HFF-Myc (cell line): ENCODE measurements around the gene GABARAPL1.

Experiments
- DNase-seq: peaks from one replicate; pipeline ENCODE4 v3.0.0-alpha.2; 2011; ENCODE audit warnings: low read depth; ENCODE audit errors: extremely low read depth
- H3K4me3 ChIP-seq: replicated peaks from 2 replicates; pipeline ENCODE4 v1.5.1; 2011; ENCODE audit warnings: low read depth, mild to moderate bottlenecking, control low read depth, low read length
- TF ChIP-seq, protein P1 (sequence below): IDR thresholded peaks from 2 replicates; pipeline ENCODE4 v1.5.1; 2012; ENCODE audit warnings: mild to moderate bottlenecking, low read depth, low read length, control low read depth; ENCODE audit errors: missing control alignments

GABARAPL1 gene

DNA sequence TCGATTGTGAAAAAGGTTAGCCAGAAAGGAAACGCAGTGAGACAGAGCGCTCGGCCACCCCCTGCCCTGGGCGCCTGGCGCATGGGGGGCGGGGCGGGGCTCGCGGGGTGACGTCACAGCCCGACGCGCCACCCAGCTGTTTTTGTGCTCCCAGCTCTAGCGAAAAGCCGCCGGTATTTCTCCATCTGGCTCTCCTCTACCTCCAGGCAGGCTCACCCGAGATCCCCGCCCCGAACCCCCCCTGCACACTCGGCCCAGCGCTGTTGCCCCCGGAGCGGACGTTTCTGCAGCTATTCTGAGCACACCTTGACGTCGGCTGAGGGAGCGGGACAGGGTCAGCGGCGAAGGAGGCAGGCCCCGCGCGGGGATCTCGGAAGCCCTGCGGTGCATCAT is at the start of gene GABARAPL1:
Gene GABARAPL1, plus strand, starts transcription at position 139 of the 393 bp plus-strand sequence. Its CDS starts 253 bp downstream, at position 392.
- TF ChIP-seq, protein P1, sequence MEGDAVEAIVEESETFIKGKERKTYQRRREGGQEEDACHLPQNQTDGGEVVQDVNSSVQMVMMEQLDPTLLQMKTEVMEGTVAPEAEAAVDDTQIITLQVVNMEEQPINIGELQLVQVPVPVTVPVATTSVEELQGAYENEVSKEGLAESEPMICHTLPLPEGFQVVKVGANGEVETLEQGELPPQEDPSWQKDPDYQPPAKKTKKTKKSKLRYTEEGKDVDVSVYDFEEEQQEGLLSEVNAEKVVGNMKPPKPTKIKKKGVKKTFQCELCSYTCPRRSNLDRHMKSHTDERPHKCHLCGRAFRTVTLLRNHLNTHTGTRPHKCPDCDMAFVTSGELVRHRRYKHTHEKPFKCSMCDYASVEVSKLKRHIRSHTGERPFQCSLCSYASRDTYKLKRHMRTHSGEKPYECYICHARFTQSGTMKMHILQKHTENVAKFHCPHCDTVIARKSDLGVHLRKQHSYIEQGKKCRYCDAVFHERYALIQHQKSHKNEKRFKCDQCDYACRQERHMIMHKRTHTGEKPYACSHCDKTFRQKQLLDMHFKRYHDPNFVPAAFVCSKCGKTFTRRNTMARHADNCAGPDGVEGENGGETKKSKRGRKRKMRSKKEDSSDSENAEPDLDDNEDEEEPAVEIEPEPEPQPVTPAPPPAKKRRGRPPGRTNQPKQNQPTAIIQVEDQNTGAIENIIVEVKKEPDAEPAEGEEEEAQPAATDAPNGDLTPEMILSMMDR: no peak
- DNase-seq: no peak
- H3K4me3 ChIP-seq: peak within 1 kb of the TSS; percentile 74

DNA sequence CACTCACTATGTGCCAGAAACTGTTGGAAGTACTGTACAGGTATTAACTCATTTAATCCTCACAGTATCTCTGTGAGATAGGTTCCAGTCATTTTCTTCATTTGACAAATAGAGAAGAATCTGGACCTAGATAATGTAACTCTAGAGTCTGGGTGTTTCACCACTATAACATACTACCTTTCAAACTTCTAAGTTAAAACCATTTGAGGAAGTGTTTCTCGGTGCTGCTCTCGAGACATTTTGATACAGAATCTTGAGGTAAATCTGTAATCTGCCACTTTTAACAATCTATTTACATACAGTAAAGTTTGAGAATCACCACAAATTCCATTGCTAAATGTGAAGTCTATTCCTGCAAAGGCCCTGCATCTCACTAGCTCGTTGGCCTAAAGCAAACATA is 49.6 kb upstream of the GABARAPL1 start:
- no peak overlapping the region for H3K4me3 ChIP-seq
- TF ChIP-seq, protein P1: no peak
- DNase-seq: no peak

DNA sequence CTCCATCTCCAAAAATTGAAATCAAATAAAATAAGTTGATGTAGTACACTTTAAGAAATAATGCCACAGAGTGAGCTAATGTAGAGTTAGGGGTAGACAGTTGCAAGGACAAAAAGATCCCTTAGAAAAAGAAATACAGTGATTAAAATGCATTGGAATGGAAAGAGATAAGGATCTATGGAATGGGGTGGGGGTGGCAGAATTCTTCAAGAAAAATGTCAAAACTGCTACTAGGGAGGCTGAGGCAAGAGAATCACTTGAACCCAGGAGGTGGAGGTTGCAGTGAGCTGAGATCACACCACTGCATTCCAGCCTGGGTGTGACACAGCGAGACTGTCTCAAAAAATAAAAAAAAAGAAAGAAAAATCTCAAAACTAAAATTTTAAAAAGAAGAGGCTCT is 47.3 kb upstream of the GABARAPL1 start:
- DNase-seq: no peak
- H3K4me3 ChIP-seq: no peak overlapping the region
- TF ChIP-seq, protein P1: no peak

DNA sequence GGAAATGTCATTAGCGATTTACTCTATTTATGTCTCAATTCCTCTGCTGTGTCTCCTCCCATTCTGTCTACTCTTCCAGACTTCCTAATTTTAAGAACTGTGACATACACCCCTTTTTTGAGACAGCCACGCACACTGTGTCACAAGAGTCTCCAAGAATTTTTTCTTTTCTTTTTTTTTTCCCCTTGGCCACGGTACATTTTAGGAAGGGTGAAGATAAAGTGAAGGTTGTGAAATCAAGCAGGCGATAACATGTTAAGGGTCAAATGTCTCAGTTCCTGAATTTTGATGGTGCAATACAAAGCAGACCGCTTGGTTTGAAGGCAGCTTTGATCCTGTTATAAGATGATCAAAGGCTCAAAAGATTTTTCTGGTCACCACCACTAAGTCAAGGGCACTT is 45.1 kb upstream of the GABARAPL1 start:
- no peak overlapping the region for H3K4me3 ChIP-seq
- TF ChIP-seq, protein P1: no peak
- no peak for DNase-seq

DNA sequence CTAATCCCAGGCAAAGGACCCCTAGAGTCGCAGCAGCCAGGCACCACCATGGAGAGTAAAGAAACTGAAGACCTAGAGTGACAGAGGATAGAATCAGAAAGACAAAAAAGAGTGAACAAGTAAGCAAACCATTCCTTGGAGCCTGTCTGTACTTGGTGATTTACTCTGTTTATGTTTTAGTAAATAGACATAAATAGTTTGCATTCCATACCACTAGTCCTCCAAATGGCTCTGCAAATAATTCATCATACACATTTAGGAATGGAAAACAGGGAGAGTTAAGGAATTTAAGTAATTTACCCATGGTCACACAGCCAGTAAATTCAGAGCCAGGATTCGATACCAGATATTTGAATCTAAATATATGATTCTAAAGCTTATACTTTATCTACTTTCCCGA is 43.6 kb upstream of the GABARAPL1 start:
- TF ChIP-seq, protein P1: no peak

DNA sequence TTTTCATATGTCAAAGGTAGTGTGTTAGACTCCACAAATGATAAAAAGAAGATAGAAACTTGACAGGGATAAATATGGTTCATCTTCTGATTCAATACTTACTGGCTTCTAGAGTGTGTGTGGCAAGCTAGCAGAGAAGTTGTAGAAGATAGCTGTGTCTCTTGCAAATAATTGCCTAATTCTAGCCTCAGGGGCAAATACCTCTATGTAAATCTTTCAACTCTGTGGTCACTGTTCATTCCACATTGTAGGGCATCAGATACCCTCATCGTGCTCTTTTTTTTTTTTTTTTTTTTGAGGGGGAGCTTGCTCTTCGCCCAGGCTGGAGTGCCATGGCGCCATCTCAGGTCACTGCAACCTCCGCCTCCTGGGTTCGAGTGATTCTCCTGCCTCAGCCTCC is 42.5 kb upstream of the GABARAPL1 start:
- DNase-seq: no peak
- TF ChIP-seq, protein P1: no peak
- no peak overlapping the region for H3K4me3 ChIP-seq

More for the DNA sequence above, 43.6 kb upstream of the GABARAPL1 start:
- no peak overlapping the region for H3K4me3 ChIP-seq
- DNase-seq: no peak

DNA sequence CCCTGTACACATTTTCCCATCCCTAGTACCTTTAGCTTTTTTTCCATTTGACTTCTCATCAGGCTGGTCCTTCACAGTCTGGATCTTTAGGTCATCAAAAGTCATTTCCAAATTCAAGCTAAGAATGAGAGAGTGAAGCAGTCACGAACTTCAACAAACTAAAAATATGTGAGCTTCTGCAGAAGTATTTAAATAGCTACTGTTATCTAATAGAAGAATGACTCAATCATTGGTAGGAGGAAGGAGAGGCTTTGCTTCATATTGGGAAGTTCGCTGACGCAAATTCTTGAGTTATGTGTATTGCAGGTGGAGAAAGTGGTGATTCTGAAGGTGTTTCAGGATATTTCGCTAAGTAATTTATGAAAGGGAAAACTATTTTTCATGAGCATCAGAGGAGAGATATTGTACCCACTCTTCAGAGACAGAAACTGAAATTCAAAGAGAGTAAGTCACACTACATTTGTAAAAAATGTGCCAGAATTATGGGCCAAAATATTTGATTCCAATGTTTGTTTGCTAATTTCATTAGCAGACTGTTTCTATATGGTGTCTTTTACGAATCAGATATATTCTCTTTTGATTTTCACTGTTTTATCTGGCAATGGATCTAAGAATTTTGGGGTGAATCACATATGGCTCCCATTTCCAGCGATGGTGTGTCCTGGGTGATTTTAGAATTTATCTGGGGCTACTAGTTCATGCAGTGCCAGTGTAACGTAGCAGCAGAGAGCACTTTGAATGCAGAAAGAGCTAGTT is 40.5 kb upstream of the GABARAPL1 start, which contains the start of gene OLR1:
Gene OLR1, minus strand, starts transcription at position 160 of the 756 bp plus-strand sequence. Its CDS starts 55 bp downstream, at position 105.
- TF ChIP-seq, protein P1: no peak
- H3K4me3 ChIP-seq: no peak within 1 kb of the TSS
- no peak for DNase-seq
